ENCODE data around the gene LARP1B. TPM values are rescaled to one million over a fixed set of nuclear protein-coding genes. Genes with fewer than 3 reads are reported as not detected.

LARP1B gene
- total RNA-seq, 1 experiment from 2014 or later, result 14.8 TPM

DNA sequence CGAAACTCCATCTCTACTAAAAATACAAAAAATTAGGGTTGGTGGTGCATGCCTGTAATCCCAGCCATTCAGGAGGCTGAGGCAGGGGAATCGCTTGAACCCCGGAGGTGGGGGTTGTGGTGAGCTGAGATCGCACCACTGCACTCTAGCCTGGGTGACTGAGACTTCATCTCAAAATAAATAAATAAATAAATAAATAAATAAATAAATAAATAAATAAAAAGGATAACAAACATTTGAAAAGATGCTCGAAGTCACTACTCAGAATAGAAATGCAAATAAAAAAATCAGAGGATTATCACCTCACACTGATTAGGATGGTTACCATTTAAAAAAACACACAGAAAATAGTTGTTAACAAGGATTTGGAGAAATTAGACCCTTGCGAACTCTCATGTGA, 73.8 kb downstream of the LARP1B start:
- no TSS peak for BruUV-seq (replicated peaks)
- no peak overlapping the region for H3K4me3 ChIP-seq (ENCODE audit: low read length)
- no peaks in the 10 kb centered on the region for H3F3A ChIP-seq (ENCODE audit: low read length, unreplicated experiment)
- intact Hi-C loops (cut with micrococcal nuclease), result no loop called here
- H3K9ac ChIP-seq (ENCODE audit: low read length), result no peak overlapping the region
- H3K27me3 ChIP-seq (ENCODE audit: low read length), result no peaks in the 10 kb centered on the region
- H3K4me2 ChIP-seq (ENCODE audit: low read length), result no peak overlapping the region
- no peaks in the 10 kb centered on the region for H3K79me2 ChIP-seq (ENCODE audit: low read length)
- ATAC-seq (no peak), DNase-seq (no peak)
- no peaks in the 10 kb centered on the region for H3K4me1 ChIP-seq (ENCODE audit: insufficient read depth, low read length)
- H3K9me2 ChIP-seq (replicated peaks; ENCODE audit: low read length), result no peaks in the 10 kb centered on the region
- H3K27ac ChIP-seq (ENCODE audit: low read length), result no peak overlapping the region
- no peak overlapping the region for H2AFZ ChIP-seq (ENCODE audit: low read length)
- TF ChIP-seq EZH2phosphoT487 (IDR thresholded peaks at IDR 0.05; ENCODE audit: borderline replicate concordance, low read length) (no peak), EZH2 (IDR thresholded peaks at IDR 0.05; ENCODE audit: low read length, unreplicated experiment) (no peak)
- TF ChIP-seq, protein P1, sequence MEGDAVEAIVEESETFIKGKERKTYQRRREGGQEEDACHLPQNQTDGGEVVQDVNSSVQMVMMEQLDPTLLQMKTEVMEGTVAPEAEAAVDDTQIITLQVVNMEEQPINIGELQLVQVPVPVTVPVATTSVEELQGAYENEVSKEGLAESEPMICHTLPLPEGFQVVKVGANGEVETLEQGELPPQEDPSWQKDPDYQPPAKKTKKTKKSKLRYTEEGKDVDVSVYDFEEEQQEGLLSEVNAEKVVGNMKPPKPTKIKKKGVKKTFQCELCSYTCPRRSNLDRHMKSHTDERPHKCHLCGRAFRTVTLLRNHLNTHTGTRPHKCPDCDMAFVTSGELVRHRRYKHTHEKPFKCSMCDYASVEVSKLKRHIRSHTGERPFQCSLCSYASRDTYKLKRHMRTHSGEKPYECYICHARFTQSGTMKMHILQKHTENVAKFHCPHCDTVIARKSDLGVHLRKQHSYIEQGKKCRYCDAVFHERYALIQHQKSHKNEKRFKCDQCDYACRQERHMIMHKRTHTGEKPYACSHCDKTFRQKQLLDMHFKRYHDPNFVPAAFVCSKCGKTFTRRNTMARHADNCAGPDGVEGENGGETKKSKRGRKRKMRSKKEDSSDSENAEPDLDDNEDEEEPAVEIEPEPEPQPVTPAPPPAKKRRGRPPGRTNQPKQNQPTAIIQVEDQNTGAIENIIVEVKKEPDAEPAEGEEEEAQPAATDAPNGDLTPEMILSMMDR (conservative IDR thresholded peaks at IDR 0.05; ENCODE audit: low read depth, low read length), result no peak
- no peaks in the 10 kb centered on the region for H3K9me3 ChIP-seq (ENCODE audit: low read length)
- CTCF ChIA-PET, result no interaction called here
- POLR2A ChIA-PET (ENCODE audit: unreplicated experiment), result no interaction called here
- no peaks in the 10 kb centered on the region for H3K36me3 ChIP-seq (ENCODE audit: low read depth, low read length)
- H4K20me1 ChIP-seq (ENCODE audit: low read length), result no peaks in the 10 kb centered on the region

DNA sequence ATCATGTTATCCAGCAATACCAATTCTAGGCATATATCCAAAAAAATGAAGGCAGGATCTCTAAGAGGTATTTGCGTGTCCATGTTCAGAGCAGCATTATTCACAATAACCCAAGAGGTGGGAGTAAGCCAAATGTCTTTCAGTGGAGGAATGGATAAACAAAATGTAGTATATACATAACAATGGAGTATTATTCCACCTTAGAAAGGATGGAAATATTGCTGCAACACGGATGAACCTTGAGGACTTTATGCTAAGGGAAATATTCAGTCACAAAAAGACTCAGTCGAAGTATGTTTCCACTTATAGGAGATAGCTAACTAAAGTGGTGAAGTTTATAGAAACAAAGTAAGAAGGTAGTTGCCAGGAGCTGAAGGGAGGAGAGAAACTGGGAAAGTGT, 74.3 kb downstream of the LARP1B start:
- POLR2A ChIA-PET (ENCODE audit: unreplicated experiment), result no interaction called here
- Histone ChIP-seq H3K9ac (ENCODE audit: low read length) (no peak overlapping the region), H2AFZ (ENCODE audit: low read length) (no peak overlapping the region), H3K9me3 (ENCODE audit: low read length) (no peaks in the 10 kb centered on the region), H3K27ac (ENCODE audit: low read length) (no peak overlapping the region), H3F3A (ENCODE audit: low read length, unreplicated experiment) (no peaks in the 10 kb centered on the region), H3K4me1 (ENCODE audit: insufficient read depth, low read length) (no peaks in the 10 kb centered on the region), H3K4me3 (ENCODE audit: low read length) (no peak overlapping the region), H4K20me1 (ENCODE audit: low read length) (no peaks in the 10 kb centered on the region), H3K4me2 (ENCODE audit: low read length) (no peak overlapping the region), H3K9me2 (replicated peaks; ENCODE audit: low read length) (no peaks in the 10 kb centered on the region), H3K27me3 (ENCODE audit: low read length) (no peaks in the 10 kb centered on the region), H3K79me2 (ENCODE audit: low read length) (no peaks in the 10 kb centered on the region), H3K36me3 (ENCODE audit: low read depth, low read length) (no peaks in the 10 kb centered on the region)
- ATAC-seq (no peak), DNase-seq (no peak)
- intact Hi-C loops (cut with micrococcal nuclease), result no loop called here
- TF ChIP-seq EZH2phosphoT487 (IDR thresholded peaks at IDR 0.05; ENCODE audit: borderline replicate concordance, low read length) (no peak), EZH2 (IDR thresholded peaks at IDR 0.05; ENCODE audit: low read length, unreplicated experiment) (no peak)
- TF ChIP-seq, protein P1 (conservative IDR thresholded peaks at IDR 0.05; ENCODE audit: low read depth, low read length), result no peak
- CTCF ChIA-PET, result no interaction called here
- BruUV-seq (replicated peaks), result no TSS peak

DNA sequence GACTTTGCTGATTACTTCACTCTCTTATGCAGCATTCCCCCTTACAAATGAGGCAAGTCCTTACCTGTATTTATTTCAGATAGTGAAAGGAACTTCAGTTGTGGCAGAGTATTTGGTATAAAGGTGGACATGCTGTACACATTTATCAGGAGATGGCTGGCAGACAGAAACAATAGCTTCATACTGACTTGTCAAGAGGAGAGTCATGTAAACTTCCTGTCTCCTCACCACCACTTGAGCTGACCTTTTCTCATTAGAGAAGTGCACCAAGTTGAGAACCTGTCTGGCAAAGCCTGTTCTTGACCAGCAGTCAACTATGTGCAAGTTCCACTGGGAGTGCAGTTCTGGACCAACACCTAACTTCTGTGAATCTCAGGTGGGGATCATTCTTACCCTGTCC, 80.8 kb downstream of the LARP1B start:
- ATAC-seq (no peak), DNase-seq (no peak)
- Histone ChIP-seq H3K4me1 (ENCODE audit: insufficient read depth, low read length) (no peaks in the 10 kb centered on the region), H3K4me2 (ENCODE audit: low read length) (no peak overlapping the region), H3K9ac (ENCODE audit: low read length) (no peak overlapping the region), H2AFZ (ENCODE audit: low read length) (no peak overlapping the region), H3K27ac (ENCODE audit: low read length) (no peak overlapping the region), H4K20me1 (ENCODE audit: low read length) (no peaks in the 10 kb centered on the region), H3F3A (ENCODE audit: low read length, unreplicated experiment) (no peaks in the 10 kb centered on the region), H3K4me3 (ENCODE audit: low read length) (no peak overlapping the region), H3K9me2 (replicated peaks; ENCODE audit: low read length) (no peaks in the 10 kb centered on the region), H3K79me2 (ENCODE audit: low read length) (no peaks in the 10 kb centered on the region), H3K9me3 (ENCODE audit: low read length) (no peaks in the 10 kb centered on the region), H3K36me3 (ENCODE audit: low read depth, low read length) (no peaks in the 10 kb centered on the region), H3K27me3 (ENCODE audit: low read length) (no peaks in the 10 kb centered on the region)
- POLR2A ChIA-PET (ENCODE audit: unreplicated experiment), result no interaction called here
- no TSS peak for BruUV-seq (replicated peaks)
- intact Hi-C loops (cut with micrococcal nuclease), result no loop called here
- TF ChIP-seq EZH2 (IDR thresholded peaks at IDR 0.05; ENCODE audit: low read length, unreplicated experiment) (no peak), EZH2phosphoT487 (IDR thresholded peaks at IDR 0.05; ENCODE audit: borderline replicate concordance, low read length) (no peak)
- TF ChIP-seq, protein P1 (conservative IDR thresholded peaks at IDR 0.05; ENCODE audit: low read depth, low read length), result no peak
- CTCF ChIA-PET, result no interaction called here
